GM12892 (cell line): Measurements from ENCODE around the gene GNAL.

ENCODE experiments used
- DNase-seq: peaks from one replicate; pipeline ENCODE4 v3.0.0; 2011; ENCODE audit not compliant: insufficient read length
- FAIRE-seq: peaks from 2 replicates; lab custom pipeline; 2011; peaks lifted over from hg19 to GRCh38; lab: Jason Lieb, UNC
- POLR2A ChIP-seq: IDR thresholded peaks from 2 replicates; pipeline ENCODE4 v1.6.1; 2011; ENCODE audit warnings: low read depth, low read length, control low read depth
- POLR2AphosphoS5 ChIP-seq: IDR thresholded peaks from 2 replicates; pipeline ENCODE4 v1.6.1; 2011; ENCODE audit warnings: low read depth, low read length, control low read depth
- TAF1 ChIP-seq: IDR thresholded peaks from 2 replicates; pipeline ENCODE4 v1.6.1; 2011; ENCODE audit warnings: low read depth, mild to moderate bottlenecking, control low read depth, low read length, borderline replicate concordance

GNAL gene

GRCh38 chr18:11739893-11740292 is 50.8 kb downstream of the GNAL start:
- DNase-seq (no peak), FAIRE-seq (no peak)
- TF ChIP-seq POLR2A, result no peak
- no peak for TF ChIP-seq POLR2AphosphoS5
- no peak for TF ChIP-seq TAF1

GRCh38 chr18:11740461-11740860 is 51.4 kb downstream of the GNAL start:
- DNase-seq, result no peak
- FAIRE-seq, result no peak
- no peak for TF ChIP-seq POLR2A
- no peak for TF ChIP-seq POLR2AphosphoS5
- TF ChIP-seq TAF1, result no peak

- FAIRE-seq, result no peak
- TF ChIP-seq POLR2A (no peak), POLR2AphosphoS5 (no peak), TAF1 (no peak)
- no peak for DNase-seq
These were observed 52.6 kb downstream of the GNAL start for GRCh38 chr18:11741505-11742145.

GRCh38 chr18:11745521-11745920 is 56.5 kb downstream of the GNAL start:
- no peak for DNase-seq
- no peak for FAIRE-seq
- TF ChIP-seq POLR2AphosphoS5, result no peak
- no peak for TF ChIP-seq POLR2A
- TF ChIP-seq TAF1, result no peak

- FAIRE-seq (no peak), DNase-seq (no peak)
- TF ChIP-seq TAF1 (no peak), POLR2A (no peak), POLR2AphosphoS5 (no peak)
These were observed 58.2 kb downstream of the GNAL start for GRCh38 chr18:11747286-11747685.

GRCh38 chr18:11747731-11748130 is 58.7 kb downstream of the GNAL start:
- DNase-seq, result no peak
- FAIRE-seq, result no peak
- TF ChIP-seq POLR2AphosphoS5 (no peak), POLR2A (no peak), TAF1 (no peak)

GRCh38 chr18:11749305-11749704 is 60.2 kb downstream of the GNAL start:
- no peak for FAIRE-seq
- TF ChIP-seq TAF1, result no peak
- no peak for DNase-seq

- DNase-seq (no peak), FAIRE-seq (no peak)
- no peak for TF ChIP-seq POLR2AphosphoS5
- no peak for TF ChIP-seq POLR2A
- TF ChIP-seq TAF1, result no peak
These were observed 61.1 kb downstream of the GNAL start for GRCh38 chr18:11750171-11750570.

GRCh38 chr18:11750581-11751310 is 61.7 kb downstream of the GNAL start:
- no peak for FAIRE-seq
- DNase-seq, result no peak
- TF ChIP-seq POLR2AphosphoS5 (no peak), TAF1 (no peak), POLR2A (no peak)

GRCh38 chr18:11751341-11752115 is 62.5 kb downstream of the GNAL start:
- TF ChIP-seq TAF1 (no peak), POLR2AphosphoS5 (no peak), POLR2A (no peak)
- no peak for FAIRE-seq
- DNase-seq, result no peak

- FAIRE-seq, result no peak
- no peak for TF ChIP-seq TAF1
- no peak for TF ChIP-seq POLR2A
- TF ChIP-seq POLR2AphosphoS5, result no peak
- DNase-seq, result no peak
These were observed 63.2 kb downstream of the GNAL start for GRCh38 chr18:11752116-11752911.

GRCh38 chr18:11754979-11755378 is 65.9 kb downstream of the GNAL start:
- FAIRE-seq (no peak), DNase-seq (no peak)
- no peak for TF ChIP-seq TAF1
- TF ChIP-seq POLR2A, result no peak
- no peak for TF ChIP-seq POLR2AphosphoS5
